Activated naive CD8-positive, alpha-beta T cell treated with anti-CD3 and anti-CD28 coated beads for 36 hours (primary cell): ENCODE measurements around the gene SLC26A4. TPM values are rescaled to one million over a fixed set of nuclear protein-coding genes. Genes with fewer than 3 reads are reported as not detected.

Experiments
- DNase-seq: peaks from one replicate; pipeline ENCODE4 v3.0.0; 2021
- H3K27ac Mint-ChIP-seq: one replicate; pipeline ENCODE4 v1.8.0; 2022; ENCODE audit warnings: mild to moderate bottlenecking, moderate library complexity, mixed read lengths
- H3K27me3 Mint-ChIP-seq: one replicate; pipeline ENCODE4 v1.8.0; 2022; ENCODE audit warnings: mild to moderate bottlenecking, mixed read lengths
- H3K36me3 Mint-ChIP-seq: one replicate; pipeline ENCODE4 v1.8.0; 2021; ENCODE audit warnings: mild to moderate bottlenecking, mixed read lengths
- H3K4me1 Mint-ChIP-seq: one replicate; pipeline ENCODE4 v1.8.0; 2021; ENCODE audit warnings: mixed read lengths
- H3K4me3 Mint-ChIP-seq: one replicate; pipeline ENCODE4 v1.8.0; 2022; ENCODE audit warnings: mild to moderate bottlenecking, moderate library complexity, mixed read lengths
- H3K9me3 Mint-ChIP-seq: one replicate; pipeline ENCODE4 v1.8.0; 2022; ENCODE audit warnings: mixed read lengths
- total RNA-seq, 2 experiments: library from RNA; stranded (reverse); gene quantifications; one replicate each; pipeline ENCODE4 v1.2.3, GENCODE V29; 2021

The SLC26A4 gene
- total RNA-seq, 2 experiments from 2014 or later, result 0.82 to 1.2 TPM

GRCh38 chr7:107642501-107642900 is 18.1 kb upstream of the SLC26A4 start:
- no peak overlapping the region for H3K4me3 Mint-ChIP-seq
- no peak for DNase-seq
- H3K4me1 Mint-ChIP-seq, result peaks cover 19% of the 10 kb centered on the region
- peaks cover 9% of the 10 kb centered on the region for H3K27me3 Mint-ChIP-seq
- peaks cover 5% of the 10 kb centered on the region for H3K36me3 Mint-ChIP-seq
- H3K9me3 Mint-ChIP-seq, result peaks cover 7% of the 10 kb centered on the region
- H3K27ac Mint-ChIP-seq, result no peak overlapping the region

DNA sequence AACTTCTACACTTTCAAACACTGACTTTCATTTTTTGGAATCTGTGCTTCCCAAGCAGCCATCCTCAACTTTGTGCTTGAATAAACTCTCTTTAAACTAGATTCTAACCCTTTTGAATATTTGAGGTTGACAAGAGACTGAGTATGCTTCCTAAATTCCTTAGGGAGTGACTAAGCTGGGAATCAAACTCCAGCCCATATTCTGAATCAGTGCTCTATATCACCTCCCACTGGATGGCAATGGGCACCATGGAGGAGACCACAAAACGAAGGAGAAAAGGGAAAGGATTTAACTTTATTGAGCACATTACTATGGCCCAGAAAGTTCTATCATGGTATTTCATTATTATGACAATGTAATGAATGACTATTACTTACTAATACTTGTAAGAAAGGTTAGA is 17.2 kb upstream of the SLC26A4 start:
- H3K27ac Mint-ChIP-seq, result no peak overlapping the region
- no peak overlapping the region for H3K4me3 Mint-ChIP-seq
- peaks cover 13% of the 10 kb centered on the region for H3K4me1 Mint-ChIP-seq
- DNase-seq, result no peak
- peaks cover 6% of the 10 kb centered on the region for H3K9me3 Mint-ChIP-seq
- peaks cover under 1% of the 10 kb centered on the region for H3K36me3 Mint-ChIP-seq
- H3K27me3 Mint-ChIP-seq, result peaks cover 9% of the 10 kb centered on the region

DNA sequence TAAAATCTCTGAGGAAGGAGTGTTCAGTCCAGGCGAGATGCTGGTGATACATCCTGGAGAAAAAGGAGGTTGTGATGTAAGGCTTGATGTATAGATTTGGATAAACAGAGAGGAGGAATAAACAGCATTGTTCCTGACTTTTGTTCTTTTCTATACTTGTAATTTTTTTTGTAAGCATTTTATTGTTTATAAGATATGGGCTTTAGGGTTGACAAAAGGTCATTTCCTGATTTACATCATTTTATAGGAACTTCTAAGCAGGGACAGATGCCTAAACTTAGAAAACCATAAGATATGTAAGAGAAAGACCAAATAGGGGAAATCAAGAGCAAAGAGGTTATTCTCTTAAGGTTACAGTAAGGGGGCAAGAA is 16.7 kb upstream of the SLC26A4 start:
- DNase-seq, result no peak
- no peaks in the 10 kb centered on the region for H3K36me3 Mint-ChIP-seq
- peaks cover 6% of the 10 kb centered on the region for H3K9me3 Mint-ChIP-seq
- H3K27ac Mint-ChIP-seq, result peak overlapping the region; percentile 65
- H3K4me3 Mint-ChIP-seq, result no peak overlapping the region
- H3K27me3 Mint-ChIP-seq, result peaks cover 9% of the 10 kb centered on the region
- H3K4me1 Mint-ChIP-seq, result peaks cover 9% of the 10 kb centered on the region

- H3K27ac Mint-ChIP-seq, result peak overlapping the region; percentile 65
- H3K36me3 Mint-ChIP-seq, result no peaks in the 10 kb centered on the region
- peaks cover 12% of the 10 kb centered on the region for H3K27me3 Mint-ChIP-seq
- H3K4me3 Mint-ChIP-seq, result no peak overlapping the region
- DNase-seq, result no peak
- H3K9me3 Mint-ChIP-seq, result peaks cover 8% of the 10 kb centered on the region
- peaks cover 5% of the 10 kb centered on the region for H3K4me1 Mint-ChIP-seq
Measured at GRCh38 chr7:107644309-107644974, 16.2 kb upstream of the SLC26A4 start.

GRCh38 chr7:107652642-107653041 is 8.0 kb upstream of the SLC26A4 start:
- Mint-ChIP-seq H3K36me3 (no peaks in the 10 kb centered on the region), H3K4me3 (no peak overlapping the region), H3K4me1 (peaks cover 9% of the 10 kb centered on the region), H3K27me3 (peaks cover 39% of the 10 kb centered on the region), H3K9me3 (peaks cover 4% of the 10 kb centered on the region), H3K27ac (no peak overlapping the region)
- DNase-seq, result no peak

DNA sequence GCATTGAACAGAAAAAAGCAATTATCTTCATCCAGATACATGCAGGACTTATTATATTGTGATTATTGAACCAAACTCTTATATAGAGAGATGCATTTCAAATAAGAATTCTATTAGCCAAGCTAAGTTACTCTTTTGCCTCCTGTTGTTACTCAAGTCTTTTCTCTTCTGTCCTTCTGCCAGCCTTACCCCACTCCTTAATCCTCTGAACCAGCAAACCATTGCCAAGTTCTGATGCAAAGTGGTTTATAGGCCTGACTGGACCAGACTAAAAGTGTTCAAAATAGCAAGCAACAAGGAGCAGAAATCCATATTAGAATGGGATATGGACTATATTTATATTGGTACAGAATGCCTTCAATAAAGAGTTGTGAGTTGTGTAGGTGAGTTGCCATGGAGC is 2.2 kb upstream of the SLC26A4 start:
- Mint-ChIP-seq H3K4me1 (peaks cover 40% of the 10 kb centered on the region), H3K4me3 (no peak overlapping the region), H3K27me3 (peaks cover 74% of the 10 kb centered on the region), H3K9me3 (no peaks in the 10 kb centered on the region), H3K27ac (no peak overlapping the region), H3K36me3 (no peaks in the 10 kb centered on the region)
- DNase-seq, result no peak

DNA sequence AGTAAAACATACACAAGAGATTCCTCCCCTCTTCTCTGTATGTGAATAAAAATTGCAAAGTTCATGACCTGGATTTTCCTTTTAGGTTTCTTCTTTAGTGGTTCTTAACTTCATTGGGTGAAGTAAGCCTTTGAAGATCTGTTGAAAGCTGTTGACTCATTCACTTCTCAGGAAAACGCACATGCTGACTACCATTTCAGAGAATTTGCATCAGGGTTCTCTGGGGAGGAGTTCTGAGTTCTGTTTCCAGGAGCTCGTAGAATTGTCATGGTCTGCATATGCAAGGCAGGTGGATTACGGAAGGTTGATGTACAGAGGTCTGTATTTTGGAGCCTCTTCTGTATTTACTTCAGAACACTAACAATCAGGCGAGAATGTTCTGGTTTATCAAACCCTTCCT is 962 bp upstream of the SLC26A4 start:
- Mint-ChIP-seq H3K4me1 (peaks cover 40% of the 10 kb centered on the region), H3K27me3 (peaks cover 73% of the 10 kb centered on the region), H3K36me3 (no peaks in the 10 kb centered on the region), H3K9me3 (no peaks in the 10 kb centered on the region), H3K27ac (peak overlapping the region; percentile 79), H3K4me3 (no peak overlapping the region)
- DNase-seq, result peak; percentile 66

- Mint-ChIP-seq H3K4me1 (peaks cover 32% of the 10 kb centered on the region), H3K36me3 (no peaks in the 10 kb centered on the region), H3K27me3 (peaks cover 63% of the 10 kb centered on the region), H3K9me3 (no peaks in the 10 kb centered on the region), H3K27ac (no peak overlapping the region), H3K4me3 (peak overlapping the region; percentile 84)
- DNase-seq, result peak; percentile 64
Measured at GRCh38 chr7:107661081-107661864, 645 bp downstream of the SLC26A4 start.

- Mint-ChIP-seq H3K9me3 (no peaks in the 10 kb centered on the region), H3K36me3 (no peaks in the 10 kb centered on the region), H3K27me3 (peaks cover 60% of the 10 kb centered on the region), H3K4me1 (peaks cover 32% of the 10 kb centered on the region), H3K4me3 (peak overlapping the region; percentile 84), H3K27ac (no peak overlapping the region)
- DNase-seq, result no peak
Measured at GRCh38 chr7:107661865-107662379, 1.3 kb downstream of the SLC26A4 start.

GRCh38 chr7:107663196-107663595 is 2.6 kb downstream of the SLC26A4 start:
- no peak for DNase-seq
- H3K9me3 Mint-ChIP-seq, result no peaks in the 10 kb centered on the region
- H3K36me3 Mint-ChIP-seq, result no peaks in the 10 kb centered on the region
- H3K4me3 Mint-ChIP-seq, result no peak overlapping the region
- H3K27me3 Mint-ChIP-seq, result peaks cover 51% of the 10 kb centered on the region
- peaks cover 32% of the 10 kb centered on the region for H3K4me1 Mint-ChIP-seq
- H3K27ac Mint-ChIP-seq, result no peak overlapping the region

DNA sequence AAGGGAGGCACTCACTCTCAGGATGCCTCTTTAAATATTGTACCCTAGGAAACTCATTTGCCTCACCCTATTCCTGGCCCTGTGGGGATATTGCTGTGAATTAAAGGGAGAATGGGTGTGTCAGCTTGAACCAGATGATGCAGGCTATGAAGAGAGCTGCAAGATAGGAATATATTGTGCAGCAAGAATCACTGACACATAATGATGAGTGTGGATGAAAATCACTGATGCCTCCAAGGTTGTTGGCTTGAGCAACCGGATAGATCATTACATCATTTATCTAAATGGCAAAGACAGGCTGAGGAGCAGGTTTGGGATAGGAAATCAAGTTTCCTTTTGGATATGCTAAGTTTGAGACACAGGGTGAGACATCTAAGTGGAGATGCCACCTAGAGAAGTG is 6.2 kb downstream of the SLC26A4 start:
- no peaks in the 10 kb centered on the region for H3K9me3 Mint-ChIP-seq
- no peak for DNase-seq
- H3K36me3 Mint-ChIP-seq, result no peaks in the 10 kb centered on the region
- peaks cover 5% of the 10 kb centered on the region for H3K4me1 Mint-ChIP-seq
- H3K4me3 Mint-ChIP-seq, result no peak overlapping the region
- H3K27me3 Mint-ChIP-seq, result peaks cover 33% of the 10 kb centered on the region
- no peak overlapping the region for H3K27ac Mint-ChIP-seq

DNA sequence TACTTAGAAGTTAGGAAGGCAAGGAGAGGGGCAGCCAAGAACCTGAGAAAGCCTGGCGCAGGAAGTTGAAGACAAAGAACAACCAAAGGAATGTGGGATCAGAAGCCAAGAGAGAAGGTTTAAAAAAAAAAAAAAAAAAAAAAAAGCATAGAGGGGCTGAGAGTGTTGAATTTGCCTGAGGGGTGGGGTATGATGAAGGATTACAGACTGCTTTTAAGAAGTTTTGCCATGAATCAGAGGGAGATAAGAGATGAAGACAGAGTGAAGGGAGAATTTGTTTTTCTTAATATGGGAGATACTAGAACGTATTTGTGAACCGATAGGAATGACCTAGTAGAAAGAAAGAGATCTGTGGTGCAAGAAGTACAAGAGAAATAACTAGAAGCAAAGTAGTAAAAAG is 6.7 kb downstream of the SLC26A4 start:
- Mint-ChIP-seq H3K36me3 (no peaks in the 10 kb centered on the region), H3K4me3 (no peak overlapping the region), H3K27ac (no peak overlapping the region), H3K27me3 (peaks cover 27% of the 10 kb centered on the region), H3K4me1 (peaks cover under 1% of the 10 kb centered on the region), H3K9me3 (no peaks in the 10 kb centered on the region)
- no peak for DNase-seq

- Mint-ChIP-seq H3K9me3 (no peaks in the 10 kb centered on the region), H3K4me3 (no peak overlapping the region), H3K27ac (no peak overlapping the region), H3K4me1 (no peaks in the 10 kb centered on the region), H3K27me3 (peaks cover 19% of the 10 kb centered on the region), H3K36me3 (no peaks in the 10 kb centered on the region)
- DNase-seq, result no peak
Measured at GRCh38 chr7:107668296-107668695, 7.7 kb downstream of the SLC26A4 start.

DNA sequence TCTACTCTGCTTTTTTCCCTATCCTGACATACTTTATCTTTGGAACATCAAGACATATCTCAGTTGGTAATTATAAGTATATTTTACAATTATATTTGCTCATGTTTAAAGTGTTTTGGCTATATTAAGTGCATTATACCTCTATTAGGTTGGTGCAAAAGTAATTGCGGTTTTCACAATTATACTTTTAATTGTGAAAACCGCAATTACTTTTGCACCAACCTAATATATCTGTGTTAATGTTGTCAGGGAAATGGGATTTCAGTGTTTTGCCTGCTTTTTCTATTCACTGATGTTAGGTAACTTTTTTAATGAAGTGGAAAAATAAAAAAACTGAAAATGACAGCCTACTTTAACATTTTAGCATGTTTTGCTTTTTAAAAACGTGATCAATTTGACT is 11.6 kb downstream of the SLC26A4 start:
- Mint-ChIP-seq H3K9me3 (no peaks in the 10 kb centered on the region), H3K27me3 (peaks cover 10% of the 10 kb centered on the region), H3K27ac (no peak overlapping the region), H3K36me3 (no peaks in the 10 kb centered on the region), H3K4me3 (no peak overlapping the region), H3K4me1 (no peaks in the 10 kb centered on the region)
- no peak for DNase-seq

- H3K36me3 Mint-ChIP-seq, result peaks cover 1% of the 10 kb centered on the region
- peaks cover 10% of the 10 kb centered on the region for H3K4me1 Mint-ChIP-seq
- H3K9me3 Mint-ChIP-seq, result no peaks in the 10 kb centered on the region
Measured at GRCh38 chr7:107676249-107676648, 15.6 kb downstream of the SLC26A4 start.

More at GRCh38 chr7:107676249-107676648, 15.6 kb downstream of the SLC26A4 start:
- no peak for DNase-seq
- peaks cover 7% of the 10 kb centered on the region for H3K27me3 Mint-ChIP-seq
- H3K27ac Mint-ChIP-seq, result no peak overlapping the region
- no peak overlapping the region for H3K4me3 Mint-ChIP-seq
